NCI-H748 (cell line): Measurements from ENCODE around the gene NT5C3B.
A peak's percentile ranks its signal among the peaks of the same experiment; 100 is the strongest.
"Not testable (repeated sequence)": the region's sequence is repeated elsewhere in the genome, so short reads cannot be mapped to it uniquely, and the experiment has no call there.

Experiments
- DNase-seq: peaks from one replicate; lab custom pipeline; 2025; ENCODE audit not compliant: unreplicated experiment; lab: John Stamatoyannopoulos, UW

NT5C3B gene

DNA sequence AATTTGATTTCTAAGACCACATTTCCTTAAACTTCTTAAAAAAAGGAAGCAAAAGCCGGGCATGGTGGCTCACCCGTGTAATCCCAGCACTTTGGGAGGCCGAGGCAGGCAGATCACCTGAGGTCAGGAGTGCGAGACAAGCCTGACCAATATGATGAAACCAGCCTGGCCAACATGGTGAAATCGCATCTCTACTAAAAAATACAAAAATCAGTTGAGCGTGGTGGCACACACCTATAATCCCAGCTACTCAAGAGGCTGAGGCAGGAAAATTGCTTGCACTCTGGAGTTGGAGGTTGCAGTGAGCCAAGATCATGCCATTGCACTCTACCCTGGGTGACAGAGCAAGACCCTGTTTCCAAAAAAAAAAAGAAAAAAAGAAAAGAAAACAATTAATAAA is 4.7 kb upstream of the NT5C3B start:
- DNase-seq, result not testable (repeated sequence)

DNA sequence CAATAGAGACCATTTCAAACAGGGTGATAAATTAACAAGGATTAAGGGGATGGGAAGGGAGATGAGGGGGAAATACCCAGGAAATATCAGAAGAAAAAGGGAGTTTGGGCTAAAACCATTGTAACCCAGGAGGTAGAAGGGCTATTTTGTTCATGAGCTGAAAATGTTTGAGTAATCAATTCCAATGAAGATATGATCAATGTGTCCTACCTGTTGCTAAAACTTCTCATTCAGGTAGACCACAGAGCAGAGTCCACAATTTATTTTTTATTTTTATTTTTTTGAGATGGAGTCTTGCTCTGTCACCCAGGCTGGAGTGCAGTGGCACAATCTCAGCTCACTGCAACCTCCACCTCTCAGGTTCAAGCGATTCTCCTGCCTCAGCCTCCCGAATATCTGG is 3.4 kb upstream of the NT5C3B start:
- DNase-seq, result not testable (repeated sequence)

DNA sequence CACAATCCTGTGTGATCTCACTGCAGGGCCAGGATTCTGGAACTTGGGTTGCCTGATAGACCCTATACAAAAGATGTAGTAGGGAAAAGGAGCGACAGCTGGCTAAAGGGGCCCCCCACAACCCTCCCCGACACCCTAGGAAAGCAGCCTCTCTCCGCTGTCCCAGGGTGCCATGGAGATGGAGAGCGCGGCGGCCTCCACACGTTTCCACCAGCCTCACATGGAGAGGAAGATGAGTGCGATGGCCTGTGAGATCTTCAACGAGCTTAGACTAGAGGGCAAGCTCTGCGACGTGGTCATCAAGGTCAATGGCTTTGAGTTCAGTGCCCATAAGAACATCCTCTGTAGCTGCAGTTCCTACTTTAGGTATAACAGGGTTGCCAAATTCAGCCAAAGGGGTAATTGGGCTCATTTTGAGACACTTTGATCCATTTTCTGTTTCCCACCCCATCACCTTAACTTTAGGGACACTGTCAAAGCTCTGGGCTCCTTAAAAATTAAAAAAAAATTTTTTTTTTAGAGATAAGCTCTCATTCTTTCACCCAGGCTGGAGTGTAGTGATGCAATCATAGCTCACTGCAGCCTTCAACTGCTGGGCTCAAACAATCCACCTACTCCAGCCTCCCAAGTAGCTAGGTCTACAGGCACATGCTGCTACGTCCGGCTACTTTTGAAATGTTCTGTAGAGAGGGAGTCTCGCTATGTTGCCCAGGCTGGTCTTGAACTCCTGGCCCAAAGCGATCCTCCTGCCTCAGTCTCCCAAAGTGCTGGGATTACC is 1.9 kb upstream of the NT5C3B start, which contains the start of gene KLHL10:
KLHL10 (plus strand) TSS at position 65 of the 778 bp plus-strand sequence; CDS start at position 173, 108 bp downstream.
- no peak for DNase-seq

DNA sequence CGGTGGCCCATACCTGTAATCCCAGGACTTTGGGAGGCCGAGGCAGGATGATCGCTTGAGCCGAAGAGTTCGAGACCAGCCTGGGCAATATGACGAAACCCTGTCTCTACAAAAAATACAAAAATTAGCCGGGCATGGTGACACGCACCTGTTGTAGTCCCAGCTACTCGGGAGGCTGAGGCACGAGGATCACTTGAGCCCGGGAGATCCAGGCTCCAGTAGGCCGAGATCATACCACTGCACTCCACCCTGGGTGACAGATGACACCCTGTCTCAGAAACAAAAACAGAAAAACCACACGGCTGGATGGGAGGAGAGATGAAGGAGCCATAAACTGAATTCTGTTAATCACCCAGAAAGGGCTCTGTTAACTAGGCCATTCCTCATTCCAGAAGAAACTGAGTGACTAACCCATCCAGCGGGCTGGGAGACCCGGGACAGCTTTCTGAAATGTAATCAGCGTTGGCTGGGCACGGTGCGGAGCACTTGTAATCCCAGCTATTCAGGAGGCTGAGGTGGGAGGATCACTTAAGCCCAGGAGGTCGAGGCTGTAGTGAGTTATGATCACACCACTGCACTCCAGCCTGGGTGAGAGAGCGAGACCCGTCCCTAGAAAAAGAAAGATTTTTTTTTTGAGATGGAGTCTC is 641 bp upstream of the NT5C3B start:
- DNase-seq, result no peak

DNA sequence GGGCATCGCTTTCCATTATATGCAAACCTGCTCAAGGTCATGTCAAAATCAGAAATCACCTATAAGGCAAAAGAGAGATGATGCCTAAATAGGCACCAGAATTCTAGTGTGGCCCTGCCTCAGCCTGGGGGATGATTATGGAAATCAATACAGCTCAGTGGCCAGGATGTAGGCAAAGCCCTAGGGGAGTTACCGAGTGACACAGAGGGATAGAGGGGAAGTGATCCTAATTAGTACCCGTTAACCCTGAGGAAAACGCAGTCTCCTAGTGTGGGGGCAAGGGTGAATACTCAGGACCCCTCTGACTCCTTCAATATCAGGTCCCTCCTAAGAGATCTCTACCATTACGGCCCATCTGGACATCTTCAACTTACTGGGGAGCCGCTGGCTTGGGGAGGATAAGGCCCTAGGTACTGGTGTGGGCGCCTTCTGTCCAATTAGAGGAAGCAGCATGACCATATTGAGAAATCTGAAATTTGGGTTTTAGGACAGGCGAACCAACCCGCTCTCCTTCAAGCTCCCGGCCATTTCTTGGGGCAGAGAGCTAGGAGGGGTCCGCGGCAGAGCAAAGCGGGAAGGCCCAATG is 725 bp downstream of the NT5C3B start:
- DNase-seq, result no peak

DNA sequence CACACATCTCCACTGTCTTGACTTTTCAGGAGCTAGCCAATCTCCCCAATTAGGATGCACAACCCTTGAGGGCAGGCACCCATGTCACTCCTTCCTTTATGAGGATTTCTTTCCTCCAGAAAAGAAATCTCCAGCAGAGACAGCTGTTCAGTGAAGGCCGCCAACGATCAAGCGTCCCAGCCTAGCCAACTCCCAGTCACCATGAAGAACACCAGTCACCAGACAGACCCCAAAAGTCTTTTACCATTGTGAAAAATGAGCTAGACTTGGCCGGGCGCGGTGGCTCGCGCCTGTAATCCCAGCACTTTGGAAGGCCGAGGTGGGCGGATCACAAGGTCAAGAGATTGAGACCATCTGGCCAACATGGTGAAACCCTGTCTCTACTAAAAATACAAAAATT is 6.1 kb downstream of the NT5C3B start:
- not testable (repeated sequence) for DNase-seq

DNA sequence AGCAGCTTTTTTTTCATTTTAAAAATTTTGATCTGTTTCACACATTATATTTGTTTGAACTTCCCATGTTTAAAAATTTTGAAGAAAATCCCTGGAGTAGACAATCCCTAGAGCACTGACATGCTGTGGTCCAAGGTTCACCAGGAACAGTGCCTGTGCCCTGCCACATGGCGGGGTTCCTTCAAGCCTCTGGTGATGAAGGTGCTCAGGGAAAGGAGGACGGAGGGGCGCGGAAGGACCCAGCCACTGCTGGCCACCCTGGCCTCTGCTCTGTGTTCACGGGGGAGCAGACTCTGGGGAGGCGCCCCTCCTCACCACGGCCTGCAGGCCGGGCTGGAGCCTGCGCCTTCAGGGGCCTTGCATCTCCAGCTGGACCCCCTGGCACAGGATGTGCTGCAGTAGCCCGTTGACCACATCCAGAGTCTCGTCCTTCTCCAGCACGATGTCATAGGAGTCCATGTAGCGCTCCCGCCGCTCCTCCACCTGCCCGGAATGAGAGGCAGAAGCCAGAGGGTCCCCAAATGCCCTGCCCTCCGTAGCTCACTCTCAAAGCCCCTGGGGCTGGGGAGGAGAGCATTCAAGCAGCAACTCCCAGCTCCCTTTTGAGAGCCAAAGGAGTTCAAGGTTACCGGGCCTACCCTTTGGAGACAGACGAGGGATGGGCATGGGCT is 10.7 kb downstream of the NT5C3B start:
- no peak for DNase-seq

DNA sequence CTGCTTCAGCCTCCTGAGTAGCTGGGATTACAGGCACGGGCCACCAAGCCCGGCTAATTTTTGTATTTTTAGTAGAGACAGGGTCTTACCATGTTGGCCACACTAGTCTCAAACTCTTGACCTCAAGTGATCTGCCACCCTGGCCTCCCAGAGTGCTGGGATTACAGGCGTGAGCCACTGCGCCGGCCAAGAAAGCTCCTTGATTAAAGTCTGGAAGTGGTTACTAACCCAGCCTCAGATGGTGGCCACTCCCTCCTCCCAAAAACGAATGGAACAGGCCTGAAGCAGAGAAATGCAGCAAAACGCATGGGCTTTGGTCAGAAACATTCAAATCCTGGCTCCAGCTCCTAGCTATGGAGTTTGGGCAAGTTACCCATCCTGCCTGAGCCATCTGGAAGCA is 11.9 kb downstream of the NT5C3B start:
- DNase-seq, result no peak

DNA sequence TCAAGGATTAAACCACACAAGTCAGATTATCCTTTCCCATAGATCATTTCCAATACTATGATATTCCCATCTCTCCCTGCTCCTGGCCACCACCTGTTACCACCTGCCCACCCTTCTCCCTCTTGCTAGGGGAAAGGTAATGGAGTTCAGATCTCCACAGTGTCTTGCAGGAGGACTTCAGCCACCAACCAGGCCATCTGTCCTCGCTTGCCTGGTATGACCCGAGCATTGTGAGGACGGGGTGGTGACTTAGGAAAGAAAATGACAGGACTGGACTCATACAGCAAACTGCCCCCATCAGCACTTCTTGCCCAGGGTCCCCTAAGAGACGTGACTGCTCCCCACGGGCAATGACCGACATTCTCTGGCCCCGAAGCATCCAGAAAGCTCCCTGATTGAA is 12.5 kb downstream of the NT5C3B start:
- DNase-seq, result no peak

DNA sequence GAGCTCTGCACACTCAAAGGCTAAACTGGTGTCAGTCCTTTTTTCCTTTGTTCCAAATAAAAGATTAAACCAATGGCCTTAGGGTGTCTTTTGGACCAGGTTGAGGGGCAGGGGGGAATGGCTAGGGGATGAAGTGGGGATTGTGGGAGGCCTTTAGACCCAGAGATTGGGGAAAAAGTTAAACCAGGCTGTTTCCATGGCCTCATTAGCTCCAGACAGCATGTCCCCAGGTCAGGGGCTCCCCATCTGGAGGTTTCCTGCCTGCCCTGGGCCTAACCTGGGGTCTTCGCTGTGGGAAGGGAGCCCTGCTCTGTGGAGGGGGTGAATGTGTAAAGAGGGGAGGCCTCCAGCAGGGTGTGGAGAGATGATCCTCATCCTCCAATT is 12.9 kb downstream of the NT5C3B start:
- DNase-seq, result no peak

DNA sequence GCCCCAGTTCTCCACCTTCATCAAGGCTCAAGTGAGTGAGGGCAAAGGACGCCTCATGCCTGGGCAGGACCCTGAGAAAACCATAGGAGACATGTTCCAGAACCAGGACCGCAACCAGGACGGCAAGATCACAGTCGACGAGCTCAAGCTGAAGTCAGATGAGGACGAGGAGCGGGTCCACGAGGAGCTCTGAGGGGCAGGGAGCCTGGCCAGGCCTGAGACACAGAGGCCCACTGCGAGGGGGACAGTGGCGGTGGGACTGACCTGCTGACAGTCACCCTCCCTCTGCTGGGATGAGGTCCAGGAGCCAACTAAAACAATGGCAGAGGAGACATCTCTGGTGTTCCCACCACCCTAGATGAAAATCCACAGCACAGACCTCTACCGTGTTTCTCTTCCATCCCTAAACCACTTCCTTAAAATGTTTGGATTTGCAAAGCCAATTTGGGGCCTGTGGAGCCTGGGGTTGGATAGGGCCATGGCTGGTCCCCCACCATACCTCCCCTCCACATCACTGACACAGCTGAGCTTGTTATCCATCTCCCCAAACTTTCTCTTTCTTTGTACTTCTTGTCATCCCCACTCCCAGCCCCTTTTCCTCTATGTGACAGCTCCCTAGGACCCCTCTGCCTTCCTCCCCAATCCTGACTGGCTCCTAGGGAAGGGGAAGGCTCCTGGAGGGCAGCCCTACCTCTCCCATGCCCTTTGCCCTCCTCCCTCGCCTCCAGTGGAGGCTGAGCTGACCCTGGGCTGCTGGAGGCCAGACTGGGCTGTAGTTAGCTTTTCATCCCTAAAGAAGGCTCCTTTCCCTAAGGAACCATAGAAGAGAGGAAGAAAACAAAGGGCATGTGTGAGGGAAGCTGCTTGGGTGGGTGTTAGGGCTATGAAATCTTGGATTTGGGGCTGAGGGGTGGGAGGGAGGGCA is 13.6 kb downstream of the NT5C3B start:
- no peak for DNase-seq

DNA sequence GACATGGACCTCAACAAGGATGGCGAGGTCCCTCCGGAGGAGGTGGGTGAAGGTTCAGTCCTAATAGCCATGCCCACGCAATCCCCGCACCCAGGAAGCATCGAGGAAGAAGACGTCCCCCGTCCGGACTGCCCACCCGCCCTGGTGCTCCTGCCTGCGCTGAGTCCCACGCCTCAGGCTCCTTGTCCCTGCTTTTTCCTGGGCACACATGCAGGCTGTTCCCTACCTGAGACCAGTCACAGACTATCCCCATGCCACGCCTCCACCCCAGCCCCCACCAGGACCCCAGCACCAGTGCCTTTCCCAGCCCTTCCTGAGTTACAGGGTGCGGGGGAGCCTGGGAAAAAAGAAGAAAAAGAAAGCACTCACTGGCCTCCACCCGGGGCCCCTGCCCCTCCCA is 14.3 kb downstream of the NT5C3B start:
- DNase-seq, result no peak

DNA sequence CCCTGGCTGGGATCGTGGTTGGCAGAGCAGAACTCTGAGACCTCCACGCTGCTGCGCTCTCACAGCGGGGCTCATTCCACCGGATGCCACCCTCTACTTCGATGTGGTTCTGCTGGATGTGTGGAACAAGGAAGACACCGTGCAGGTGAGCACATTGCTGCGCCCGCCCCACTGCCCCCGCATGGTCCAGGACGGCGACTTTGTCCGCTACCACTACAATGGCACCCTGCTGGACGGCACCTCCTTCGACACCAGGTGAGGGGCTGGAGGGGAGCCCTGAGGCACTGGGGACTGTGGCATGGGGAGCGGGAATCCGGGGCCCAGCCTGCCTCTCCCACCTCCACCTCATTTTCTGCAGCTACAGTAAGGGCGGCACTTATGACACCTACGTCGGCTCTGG is 18.0 kb downstream of the NT5C3B start:
- no peak for DNase-seq

DNA sequence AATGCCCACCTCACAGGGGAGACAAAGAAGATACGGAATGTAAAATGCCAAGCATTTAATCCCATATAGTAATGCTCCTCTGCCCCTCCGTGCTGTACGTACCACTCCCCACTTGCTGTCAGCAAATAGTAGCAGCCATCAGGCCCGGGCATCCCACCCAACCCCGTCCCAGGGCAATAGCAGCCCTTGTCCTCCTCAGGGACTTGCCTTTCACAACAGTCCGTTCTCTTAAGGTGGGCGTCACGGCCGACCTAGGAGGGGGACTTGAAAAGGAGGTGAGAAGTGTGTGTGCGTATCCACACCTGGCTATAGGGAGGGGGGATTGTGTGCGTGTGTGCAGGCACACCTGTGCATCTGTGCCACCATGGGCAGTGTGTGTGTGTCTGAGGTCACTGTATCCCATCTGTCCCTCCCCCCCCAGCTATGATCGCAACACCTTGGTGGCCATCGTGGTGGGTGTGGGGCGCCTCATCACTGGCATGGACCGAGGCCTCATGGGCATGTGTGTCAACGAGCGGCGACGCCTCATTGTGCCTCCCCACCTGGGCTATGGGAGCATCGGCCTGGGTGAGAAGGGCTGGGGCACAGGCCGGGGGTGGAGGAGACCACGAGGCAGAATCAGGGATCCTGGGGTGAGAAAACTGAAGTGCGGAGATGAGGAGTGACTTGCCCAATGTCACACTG is 19.3 kb downstream of the NT5C3B start:
- DNase-seq, result no peak

DNA sequence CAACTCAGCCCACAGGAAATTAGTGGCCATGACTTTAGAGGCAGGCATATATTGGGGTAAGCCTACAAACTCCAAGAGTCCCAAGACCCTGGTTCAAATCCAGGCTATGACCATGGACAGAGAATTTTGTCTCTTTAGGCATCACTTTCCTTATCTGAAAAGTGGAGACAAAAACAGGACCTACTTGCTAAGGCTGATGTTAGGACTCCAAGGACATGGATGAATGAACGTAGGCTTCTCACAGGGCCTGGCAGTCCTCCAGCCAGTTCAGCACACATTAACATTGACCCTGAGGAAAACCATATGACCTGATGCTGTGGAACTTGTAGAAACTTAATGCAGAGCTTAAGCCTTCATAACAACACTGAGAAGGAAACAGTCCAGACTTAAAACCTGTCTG is 21.8 kb downstream of the NT5C3B start:
- no peak for DNase-seq

DNA sequence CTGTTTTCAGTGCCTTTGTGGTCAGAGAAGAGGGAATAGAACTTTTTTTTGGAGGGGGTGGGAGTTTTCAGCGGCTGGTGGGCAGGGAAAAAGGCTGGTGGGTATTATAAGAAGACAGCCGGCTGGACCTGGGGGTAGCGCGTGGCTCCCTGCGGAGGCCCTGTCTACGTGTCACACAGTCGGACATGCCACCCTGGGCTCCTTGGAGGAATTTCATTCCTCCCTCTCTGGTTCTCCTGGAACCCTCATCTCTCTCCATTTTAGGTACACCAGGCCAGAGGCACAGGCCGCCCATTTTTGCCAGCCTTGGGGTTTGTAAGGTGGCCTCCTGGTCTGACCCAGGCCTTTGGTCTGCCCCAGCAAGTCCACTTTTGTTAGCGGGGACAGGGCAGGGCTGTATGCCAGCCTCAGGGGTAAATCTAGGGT is 22.3 kb downstream of the NT5C3B start:
- DNase-seq, result no peak

DNA sequence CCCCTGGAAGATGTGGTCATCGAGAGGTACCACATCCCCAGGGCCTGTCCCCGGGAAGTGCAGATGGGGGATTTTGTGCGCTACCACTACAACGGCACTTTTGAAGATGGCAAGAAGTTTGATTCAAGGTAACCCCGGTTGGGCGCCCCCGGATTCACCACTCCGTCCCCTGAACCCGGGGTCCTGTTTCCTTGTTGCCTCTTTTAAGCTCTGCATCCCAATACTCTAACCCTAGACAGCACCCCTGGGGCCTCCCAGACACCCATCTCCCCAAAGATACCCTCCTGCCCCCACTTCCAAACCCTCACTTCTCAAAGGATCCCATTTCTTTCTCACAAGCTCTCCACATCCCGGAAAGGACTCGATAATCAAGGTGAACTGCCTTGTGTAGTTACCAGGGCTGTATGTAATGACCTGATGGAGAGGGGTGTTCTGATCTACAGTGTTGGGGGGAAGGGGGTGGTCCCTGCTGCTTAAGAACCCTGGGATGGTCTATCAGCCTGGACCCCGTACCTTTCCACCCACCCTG is 22.8 kb downstream of the NT5C3B start:
- no peak for DNase-seq

DNA sequence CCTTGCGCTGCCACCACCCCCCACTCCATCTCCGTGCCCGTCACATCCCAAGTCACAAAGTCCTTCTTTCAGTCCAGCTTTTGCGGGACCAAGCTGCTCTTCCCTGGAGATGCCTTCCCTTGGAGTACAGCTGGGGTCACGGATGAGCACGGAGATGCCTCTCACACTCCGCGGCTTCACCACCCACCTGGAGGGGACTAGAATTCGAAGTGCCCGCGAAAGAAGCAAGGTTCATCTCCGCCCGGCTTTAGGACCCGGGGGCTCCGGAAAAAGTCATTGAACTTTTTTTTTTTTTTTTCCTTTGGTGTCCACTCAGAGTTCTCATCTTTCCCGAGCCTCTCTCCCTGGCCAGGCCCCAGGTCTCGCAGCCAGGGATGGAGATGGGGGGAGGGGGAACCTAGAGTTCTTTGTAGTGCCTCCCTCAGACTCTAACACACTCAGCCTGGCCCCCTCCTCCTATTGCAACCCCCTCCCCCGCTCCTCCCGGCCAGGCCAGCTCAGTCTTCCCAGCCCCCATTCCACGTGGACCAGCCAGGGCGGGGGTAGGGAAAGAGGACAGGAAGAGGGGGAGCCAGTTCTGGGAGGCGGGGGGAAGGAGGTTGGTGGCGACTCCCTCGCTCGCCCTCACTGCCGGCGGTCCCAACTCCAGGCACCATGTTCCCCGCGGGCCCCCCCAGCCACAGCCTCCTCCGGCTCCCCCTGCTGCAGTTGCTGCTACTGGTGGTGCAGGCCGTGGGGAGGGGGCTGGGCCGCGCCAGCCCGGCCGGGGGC is 23.5 kb downstream of the NT5C3B start, which contains the start of gene FKBP10:
FKBP10 (plus strand) TSS at position 624 of the 771 bp plus-strand sequence; CDS start at position 655, 31 bp downstream.
- peak; percentile 79 for DNase-seq
